NCI-H526 (cell line): ENCODE results near the gene DGKI.

Source experiments
- DNase-seq, 2 experiments: peaks; one replicate each; lab custom pipeline; 2025; lab: John Stamatoyannopoulos, UW

Gene DGKI

GRCh38 chr7:137656227-137656849 is 190.4 kb downstream of the DGKI start:
- peak; percentile 71 to 94 for DNase-seq

DNA sequence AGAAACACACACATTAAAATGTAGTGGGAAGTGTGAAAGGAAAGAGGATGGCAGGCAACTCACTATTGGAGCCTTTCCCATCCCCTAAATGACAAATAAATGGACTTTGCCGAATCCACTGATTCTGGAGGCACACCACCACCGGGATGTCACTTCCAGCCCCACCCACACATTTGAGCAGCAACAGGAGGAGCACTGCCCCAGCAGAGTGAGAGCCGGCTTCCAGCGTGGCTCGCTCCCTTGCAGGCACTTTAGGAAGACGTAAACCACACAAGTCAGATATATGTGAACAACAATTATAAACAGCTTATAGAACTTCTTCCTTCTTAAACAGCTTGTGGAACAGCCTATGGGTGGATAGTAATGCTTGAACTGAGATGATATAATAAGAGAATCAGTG is 191.0 kb downstream of the DGKI start:
- no peak for DNase-seq

DNA sequence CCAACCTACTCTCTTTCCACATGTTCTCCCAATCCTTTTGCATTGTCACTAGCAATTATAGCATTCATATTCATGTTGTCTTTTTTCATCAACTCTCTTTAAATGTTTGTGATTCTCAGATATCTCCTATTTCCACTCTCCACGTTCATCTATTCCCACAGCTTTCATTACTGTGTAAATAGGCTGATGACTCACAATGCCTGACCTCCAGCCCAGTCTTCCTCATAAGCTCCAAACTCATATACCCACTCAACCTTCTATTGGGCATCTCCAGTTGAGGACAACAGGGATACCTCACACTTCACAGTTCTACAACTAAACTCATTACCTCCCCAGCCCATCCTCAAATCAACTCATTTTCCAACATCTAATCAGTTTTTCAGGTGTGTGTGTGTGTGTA is 194.1 kb downstream of the DGKI start:
- no peak for DNase-seq

DNA sequence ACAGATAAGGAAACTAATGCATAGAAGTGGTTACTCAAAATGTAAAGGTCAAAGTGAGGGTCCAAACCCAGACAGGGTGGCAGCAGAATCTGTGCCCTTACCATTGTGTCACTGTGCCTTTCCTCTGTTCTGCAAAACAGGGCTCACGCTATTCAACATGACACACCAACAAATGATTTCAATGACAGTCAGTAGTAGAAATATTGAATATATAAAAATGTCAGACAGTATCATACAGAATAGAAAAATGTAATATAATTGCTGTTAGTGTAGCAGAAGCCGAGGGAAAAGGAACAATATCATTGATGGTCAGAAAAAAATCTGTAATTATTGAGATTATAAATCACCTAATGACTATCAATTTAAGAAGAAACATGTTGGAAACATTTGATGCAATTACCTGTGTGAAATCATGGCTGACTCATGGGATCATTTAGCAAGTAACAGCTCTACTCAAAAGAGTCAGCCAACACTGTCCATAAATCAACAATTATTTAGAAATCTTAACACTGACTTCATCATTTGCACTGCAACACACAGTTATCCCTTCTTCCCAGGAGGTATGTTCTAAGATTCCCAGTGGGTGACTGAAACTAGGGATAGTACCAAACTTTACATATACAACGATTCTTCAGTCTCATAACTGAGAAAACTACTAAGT is 198.7 kb downstream of the DGKI start:
- DNase-seq, result no peak

DNA sequence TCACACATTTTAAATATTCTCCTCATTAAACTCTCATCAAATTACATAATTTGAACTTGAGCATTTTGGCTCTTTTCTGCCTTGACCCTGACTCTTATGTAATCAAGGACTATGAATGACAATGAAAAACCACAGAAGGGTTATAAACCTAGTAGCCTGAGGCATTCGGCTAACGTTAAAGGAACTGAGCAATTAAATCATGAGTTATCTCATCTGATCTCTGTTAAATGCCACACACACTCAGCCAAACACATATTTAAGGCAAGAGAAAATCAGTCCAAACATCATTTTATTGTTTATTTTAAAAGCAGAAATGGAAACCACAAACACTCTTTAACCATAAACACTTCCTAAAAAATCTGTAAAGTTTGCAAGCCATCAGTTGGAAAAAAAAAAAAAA is 204.3 kb downstream of the DGKI start:
- DNase-seq, result no peak

DNA sequence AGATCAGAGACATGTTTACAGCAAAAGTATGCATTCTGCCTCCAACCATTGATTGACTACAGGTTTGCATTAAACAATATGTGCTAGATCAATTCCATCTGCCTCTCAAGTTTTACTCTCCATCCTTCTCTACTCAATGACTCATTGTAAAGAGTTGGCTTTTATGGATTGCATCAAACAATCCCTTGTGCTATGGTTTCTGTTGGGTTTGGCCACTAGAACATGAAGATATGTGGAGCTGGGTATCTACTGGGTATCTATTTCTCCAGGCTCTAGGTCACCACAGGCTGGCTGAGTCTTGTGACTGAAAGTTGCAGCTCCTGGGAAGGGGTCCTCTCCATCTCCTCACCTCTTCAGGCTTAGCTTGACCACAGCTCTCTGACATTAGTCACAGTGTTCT is 204.7 kb downstream of the DGKI start:
- no peak for DNase-seq

- DNase-seq, result no peak
Observed at GRCh38 chr7:137636376-137636775, 210.4 kb downstream of the DGKI start.

DNA sequence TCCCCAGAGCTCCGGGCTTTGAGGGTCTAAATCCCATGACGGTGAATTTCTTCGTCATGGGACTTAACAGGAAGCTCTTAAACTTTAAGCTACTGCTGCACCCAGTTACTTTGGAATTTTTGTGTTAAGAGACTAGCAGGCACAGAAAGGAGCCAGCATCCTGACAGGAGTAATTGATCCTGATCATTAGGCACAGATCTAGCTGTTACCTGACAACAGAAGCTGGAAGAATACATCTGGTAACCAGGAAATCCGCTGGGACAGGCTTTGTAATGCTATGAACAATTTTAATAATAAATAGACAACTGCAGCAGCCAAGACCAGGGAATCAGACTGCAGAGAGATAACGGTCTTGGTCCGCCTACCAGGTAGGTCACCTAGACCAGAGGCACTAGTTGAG is 210.9 kb downstream of the DGKI start:
- DNase-seq, result no peak

DNA sequence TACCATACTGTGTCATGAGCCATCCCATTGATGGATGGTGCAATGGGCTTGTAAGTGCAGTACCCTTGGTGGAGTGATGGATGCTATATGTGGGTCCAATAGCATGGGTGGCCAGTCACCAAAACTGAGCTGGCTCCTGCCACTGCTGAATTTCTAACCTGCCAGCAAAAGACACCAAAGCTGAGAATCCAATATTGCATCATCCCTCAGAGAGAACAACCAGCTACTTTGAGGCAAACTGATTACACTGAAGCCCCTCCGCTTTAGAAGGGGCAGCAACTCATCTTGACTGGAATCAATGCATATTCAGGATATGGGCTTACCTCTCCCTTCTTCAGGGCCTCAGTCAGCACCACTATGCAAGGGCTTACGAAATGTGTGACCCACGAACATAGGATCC is 211.6 kb downstream of the DGKI start:
- no peak for DNase-seq

GRCh38 chr7:137634356-137634755 is 212.4 kb downstream of the DGKI start:
- DNase-seq, result no peak

GRCh38 chr7:137633133-137633532 is 213.6 kb downstream of the DGKI start:
- no peak for DNase-seq

DNA sequence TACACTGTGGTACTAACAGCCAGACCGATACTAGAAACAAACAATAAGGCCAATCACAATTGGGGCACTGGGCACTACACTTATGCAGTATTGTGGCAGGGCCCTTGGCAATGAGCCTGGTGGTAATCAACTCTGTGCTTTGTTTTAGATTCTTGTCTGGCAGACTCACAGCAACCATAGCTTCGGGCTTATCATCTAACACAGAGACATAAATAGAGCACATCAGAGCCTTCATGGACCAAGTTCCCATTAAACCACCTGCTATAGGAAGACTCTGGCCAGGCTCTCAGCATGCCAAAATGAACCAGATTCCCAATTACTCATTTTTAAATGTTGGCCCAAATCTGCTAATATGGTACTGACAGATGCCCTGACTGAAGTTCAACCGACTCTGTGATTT is 218.6 kb downstream of the DGKI start:
- no peak for DNase-seq

- peak in 1 of 2 experiments; percentile 26 for DNase-seq
Observed at GRCh38 chr7:137626469-137627067, 220.2 kb downstream of the DGKI start.

DNA sequence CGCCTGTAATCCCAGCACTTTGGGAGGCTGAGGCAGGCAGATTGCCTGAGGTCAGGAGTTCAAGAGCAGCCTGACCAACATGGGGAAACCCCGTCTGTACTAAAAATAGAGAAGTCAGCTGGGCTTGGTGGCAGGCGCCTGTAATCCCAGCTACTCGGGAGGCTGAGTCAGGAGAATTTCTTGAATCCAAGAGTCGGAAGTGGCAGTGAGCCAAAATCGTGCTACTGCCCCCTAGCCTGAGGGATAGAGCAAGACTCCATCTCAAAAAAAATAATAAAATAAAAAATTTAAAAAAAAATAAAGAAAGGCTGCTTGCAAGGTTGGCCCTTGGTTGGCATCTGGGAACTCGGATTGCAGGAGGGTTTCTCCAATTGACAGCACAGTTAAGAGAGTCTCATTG is 221.6 kb downstream of the DGKI start:
- DNase-seq, result no peak

GRCh38 chr7:137619181-137619580 is 227.6 kb downstream of the DGKI start:
- no peak for DNase-seq

DNA sequence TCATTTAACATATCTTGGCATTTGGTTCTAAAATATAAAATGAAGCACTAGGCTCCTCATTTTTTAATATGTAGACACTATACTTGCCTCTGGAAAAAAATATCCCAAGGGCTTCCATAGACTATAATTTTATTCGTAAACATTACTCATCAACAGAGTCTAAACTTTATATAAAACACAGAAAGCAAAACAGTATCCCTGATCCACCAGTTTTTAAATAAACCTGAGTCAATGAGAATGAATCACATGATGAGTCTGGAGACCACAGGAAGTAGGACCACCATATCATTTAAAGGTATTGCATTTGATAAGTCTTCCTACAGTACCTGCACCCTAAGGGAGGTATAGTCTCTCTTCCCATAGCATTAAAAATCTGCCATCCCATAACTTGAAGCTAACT is 228.0 kb downstream of the DGKI start:
- no peak for DNase-seq

DNA sequence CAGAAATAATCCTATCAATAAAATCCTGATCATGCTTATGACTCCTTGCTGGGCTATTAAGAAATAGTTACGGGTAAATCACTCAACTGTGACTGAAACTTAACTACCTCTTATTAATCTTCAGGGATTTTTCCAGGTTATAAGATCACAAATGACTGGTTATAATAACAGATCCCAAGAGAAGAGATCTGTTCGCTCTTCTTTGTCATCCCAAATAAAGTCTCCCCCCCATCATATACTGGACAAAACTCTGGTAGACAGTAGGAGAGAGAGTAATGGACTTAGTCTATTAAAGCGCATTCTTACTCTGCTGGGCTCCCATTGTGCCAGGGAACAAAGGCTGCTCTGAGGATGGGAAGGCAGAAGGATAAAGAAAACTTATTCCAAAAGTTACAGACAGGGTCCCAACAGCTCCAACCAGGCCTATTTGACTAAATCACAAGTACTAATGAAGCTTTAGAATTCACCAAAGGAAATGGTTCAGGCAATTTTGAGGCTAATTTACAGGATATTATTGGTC is 233.7 kb downstream of the DGKI start:
- no peak for DNase-seq

DNA sequence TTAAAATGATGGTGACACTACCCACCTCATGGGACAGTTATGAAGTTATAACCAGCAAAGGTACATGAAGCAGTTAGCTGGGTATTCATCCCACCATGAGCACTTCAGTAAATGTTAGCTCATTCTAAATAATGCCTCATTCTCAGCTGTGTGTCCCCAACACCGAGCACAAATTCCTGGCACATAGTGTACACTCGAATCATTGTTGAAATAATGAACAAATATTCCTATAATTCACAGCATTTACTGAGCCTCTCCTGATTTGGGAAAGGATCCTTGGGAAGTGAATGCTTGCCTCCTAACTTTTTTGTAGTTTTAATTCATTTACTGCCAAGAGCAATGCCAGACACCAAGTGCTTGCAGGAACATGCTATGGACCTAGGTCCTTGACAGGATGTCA is 235.2 kb downstream of the DGKI start:
- no peak for DNase-seq

GRCh38 chr7:137609500-137609899 is 237.3 kb downstream of the DGKI start:
- DNase-seq, result no peak

DNA sequence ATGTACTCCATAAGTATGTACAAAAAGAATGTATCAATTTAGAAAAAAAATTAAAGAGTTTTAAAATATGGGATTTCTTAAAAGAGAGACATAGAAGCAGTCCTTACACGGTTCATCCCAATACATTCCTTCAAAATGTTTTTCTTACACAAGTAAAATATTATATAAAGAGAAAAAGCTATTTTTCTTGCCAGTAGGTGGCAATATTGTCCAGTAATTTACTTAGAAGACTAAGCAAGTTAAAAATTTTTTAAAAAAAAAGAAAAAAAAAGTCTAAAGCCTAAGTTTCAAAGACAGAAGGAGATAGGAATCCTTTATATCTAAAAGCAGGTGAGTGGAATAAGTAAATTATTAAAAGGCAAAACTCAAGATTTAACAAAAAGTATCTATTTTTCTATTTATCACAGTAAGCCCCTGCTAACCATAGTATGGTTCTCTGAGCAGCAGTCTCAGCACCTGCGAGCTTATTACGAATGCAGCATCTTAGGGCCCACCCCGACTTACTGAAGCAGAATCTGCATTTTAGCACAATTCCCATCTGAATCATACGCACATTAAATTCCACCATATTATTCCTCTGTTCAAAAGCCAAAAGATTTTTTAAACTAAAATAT is 240.6 kb downstream of the DGKI start:
- peak; percentile 45 to 83 for DNase-seq

GRCh38 chr7:137603043-137603442 is 243.7 kb downstream of the DGKI start:
- no peak for DNase-seq

DNA sequence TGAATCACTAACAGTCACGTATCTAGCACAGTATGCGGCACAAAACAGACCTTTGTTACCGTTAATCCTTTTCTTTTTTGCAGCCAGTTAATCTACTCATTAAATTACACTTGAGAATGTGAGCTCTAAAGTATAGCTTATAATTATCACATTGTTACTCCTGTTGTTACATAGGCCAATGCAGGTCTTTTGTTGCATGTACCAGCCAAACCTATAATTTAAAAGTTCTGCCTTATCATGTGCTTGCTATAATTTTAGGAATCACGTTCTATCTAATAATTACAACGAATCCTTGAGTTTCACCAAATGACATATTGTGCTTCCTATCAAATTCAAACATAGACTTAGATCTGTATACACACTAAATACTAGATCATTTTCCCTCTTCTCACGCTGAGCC is 245.1 kb downstream of the DGKI start:
- DNase-seq, result no peak

GRCh38 chr7:137597856-137598255 is 248.9 kb downstream of the DGKI start:
- no peak for DNase-seq
